ENCODE measurements around the gene CLMP.

The CLMP gene

DNA sequence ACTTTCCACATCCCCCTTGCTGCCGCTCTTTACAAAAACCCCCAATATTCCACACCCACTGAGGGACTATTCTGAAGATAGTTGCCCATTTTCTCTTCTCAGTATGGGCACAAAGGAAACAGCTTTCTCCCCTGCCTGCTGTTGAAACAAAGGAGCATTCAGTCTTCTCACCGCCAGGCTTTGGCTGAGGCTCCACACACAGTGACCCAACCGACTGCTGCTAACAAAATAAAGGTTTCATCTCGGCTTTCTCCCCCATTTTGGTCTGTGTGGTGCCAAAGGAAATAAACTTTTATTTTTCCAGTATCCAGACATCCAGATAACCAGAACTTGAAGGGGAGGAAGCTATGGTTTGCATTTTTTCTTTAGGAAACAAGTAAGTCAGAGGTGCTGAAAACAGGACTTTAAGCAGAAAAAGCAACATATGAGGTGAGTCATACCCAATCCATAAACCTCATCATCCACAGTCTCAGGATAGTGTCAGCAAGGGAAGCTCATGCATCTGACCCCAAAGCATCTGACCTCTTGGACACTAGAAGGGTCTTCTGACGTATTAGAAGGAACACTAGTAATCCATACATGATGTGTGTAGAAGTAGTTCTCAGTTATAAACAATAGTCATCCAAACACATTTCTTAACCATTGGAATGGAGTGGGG lies 6.4 kb downstream of the CLMP start:
- peak; percentile 94 for FAIRE-seq

GRCh38 chr11:123187665-123188507 lies 7.2 kb downstream of the CLMP start:
- FAIRE-seq, result no peak

DNA sequence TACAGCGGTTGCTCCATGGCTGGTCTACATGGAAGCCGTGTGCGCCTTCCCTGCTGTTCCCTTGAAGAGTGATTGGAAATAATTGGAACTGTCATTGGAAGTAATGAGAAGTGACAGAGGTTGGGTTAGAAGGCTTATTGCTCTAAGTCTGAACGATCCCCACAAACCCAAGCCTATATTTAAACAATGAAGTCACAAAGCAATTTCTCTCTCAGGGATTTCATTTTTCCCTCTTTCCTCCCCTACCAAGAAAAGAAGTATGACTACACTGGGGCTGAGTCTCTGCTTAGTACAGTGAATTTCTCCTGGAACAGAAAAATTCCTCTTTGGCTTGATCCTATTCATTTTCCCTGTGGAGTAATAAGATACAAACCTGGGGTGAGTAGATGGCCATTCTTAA lies 7.8 kb downstream of the CLMP start:
- FAIRE-seq, result no peak

DNA sequence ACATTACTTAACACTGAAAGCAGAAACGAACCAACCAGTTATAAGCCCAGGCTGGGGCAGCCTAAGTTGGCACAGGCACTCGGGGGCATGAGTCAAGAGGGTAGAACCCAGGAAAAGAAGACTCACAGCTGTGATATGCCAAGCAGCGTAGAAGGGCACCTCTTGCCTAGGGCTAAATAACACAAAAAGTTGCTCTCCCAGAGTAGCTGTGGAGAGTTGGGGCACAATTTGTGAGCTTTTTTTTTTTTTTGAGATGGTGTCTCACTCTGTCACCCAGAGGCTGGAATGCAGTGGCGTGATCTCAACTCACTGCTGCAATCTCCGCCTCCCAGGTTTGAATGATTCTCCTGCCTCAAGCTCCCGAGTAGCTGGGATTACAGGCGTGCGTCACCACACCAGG lies 8.8 kb downstream of the CLMP start:
- no peak for FAIRE-seq

- no peak for FAIRE-seq
These were observed 9.7 kb downstream of the CLMP start for GRCh38 chr11:123185326-123185725.

DNA sequence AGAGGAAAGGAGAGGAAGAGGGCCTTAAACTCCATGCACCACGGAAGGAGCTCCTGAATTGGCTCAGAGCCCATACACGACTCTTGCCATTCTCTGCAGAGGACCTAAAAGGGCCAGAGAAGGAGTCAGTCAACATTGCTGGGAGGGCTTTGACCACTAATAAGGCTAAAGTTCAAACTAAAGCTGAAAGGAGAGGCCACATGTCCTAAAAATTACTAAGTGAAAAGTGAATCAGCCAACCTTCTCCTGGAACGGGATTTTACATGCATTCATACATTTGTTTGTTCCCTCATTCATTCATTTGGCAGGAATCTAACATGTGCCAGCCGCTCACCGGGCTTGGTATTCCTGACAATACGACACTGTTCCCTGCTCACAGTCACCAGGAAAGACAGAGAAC lies 10.5 kb downstream of the CLMP start:
- no peak for FAIRE-seq

- FAIRE-seq, result no peak
These were observed 11.5 kb downstream of the CLMP start for GRCh38 chr11:123183391-123184099.

GRCh38 chr11:123181767-123182500 lies 13.1 kb downstream of the CLMP start:
- no peak for FAIRE-seq

GRCh38 chr11:123181075-123181474 lies 14.0 kb downstream of the CLMP start:
- FAIRE-seq, result no peak

DNA sequence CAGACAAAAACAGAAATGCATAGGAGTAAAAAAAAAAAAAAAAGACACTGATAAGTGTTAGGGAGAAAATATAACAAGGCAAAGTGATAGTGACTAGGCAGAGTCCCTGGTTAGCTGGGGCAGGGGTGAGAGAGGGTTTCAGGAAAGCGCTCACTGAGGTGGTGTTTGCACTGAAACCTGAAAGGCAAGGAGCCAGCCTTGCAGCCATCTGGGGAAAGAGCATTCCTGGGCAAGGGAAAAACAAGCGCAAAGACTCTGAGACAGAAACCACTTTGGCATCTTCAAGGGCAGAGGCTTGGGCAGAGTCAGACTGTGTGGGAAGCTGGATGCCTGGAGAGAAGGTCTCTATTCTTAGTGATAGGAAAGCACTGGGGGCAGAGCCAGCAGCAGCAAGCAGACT lies 14.5 kb downstream of the CLMP start:
- FAIRE-seq, result no peak

DNA sequence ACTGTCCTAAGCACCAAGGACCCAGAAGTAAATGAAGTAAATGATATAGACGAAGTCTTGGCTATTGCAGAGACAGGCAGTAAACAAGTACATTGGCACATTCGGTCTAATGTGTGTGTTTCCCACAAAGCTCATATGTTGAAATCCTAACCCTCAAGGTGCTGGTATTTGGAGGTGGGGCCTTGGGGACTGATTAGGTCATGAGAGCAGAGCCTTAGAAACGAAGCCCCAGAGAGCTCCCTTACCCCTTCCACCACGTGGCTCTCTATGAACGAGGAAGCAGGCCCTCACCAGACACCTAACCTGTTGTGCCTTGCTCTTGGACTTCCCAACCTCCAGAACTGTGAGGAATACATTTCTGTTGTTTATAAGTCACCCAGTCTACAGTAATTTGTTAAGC lies 14.9 kb downstream of the CLMP start:
- no peak for FAIRE-seq

GRCh38 chr11:123179586-123179985 lies 15.5 kb downstream of the CLMP start:
- no peak for FAIRE-seq

DNA sequence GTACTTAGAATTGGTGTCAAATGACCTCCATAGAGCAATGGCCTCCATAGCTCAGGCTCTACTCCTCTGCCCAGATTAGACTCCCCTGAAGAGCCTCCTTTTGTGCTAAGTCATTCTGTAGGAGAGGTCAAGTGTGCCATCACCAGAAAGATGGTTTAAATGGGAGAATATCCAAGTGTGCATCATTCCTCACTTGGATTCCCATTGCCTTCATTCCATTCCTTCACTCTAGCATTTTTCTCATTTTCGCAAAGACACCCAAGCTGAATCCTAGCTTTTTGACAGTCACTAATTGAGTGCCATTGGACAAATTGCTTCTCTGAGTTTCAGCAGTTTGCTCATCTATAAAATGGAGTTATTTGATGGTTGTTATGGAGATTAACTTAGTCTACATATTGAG lies 16.9 kb downstream of the CLMP start:
- FAIRE-seq, result no peak

- FAIRE-seq, result no peak
These were observed 18.3 kb downstream of the CLMP start for GRCh38 chr11:123176785-123177184.

DNA sequence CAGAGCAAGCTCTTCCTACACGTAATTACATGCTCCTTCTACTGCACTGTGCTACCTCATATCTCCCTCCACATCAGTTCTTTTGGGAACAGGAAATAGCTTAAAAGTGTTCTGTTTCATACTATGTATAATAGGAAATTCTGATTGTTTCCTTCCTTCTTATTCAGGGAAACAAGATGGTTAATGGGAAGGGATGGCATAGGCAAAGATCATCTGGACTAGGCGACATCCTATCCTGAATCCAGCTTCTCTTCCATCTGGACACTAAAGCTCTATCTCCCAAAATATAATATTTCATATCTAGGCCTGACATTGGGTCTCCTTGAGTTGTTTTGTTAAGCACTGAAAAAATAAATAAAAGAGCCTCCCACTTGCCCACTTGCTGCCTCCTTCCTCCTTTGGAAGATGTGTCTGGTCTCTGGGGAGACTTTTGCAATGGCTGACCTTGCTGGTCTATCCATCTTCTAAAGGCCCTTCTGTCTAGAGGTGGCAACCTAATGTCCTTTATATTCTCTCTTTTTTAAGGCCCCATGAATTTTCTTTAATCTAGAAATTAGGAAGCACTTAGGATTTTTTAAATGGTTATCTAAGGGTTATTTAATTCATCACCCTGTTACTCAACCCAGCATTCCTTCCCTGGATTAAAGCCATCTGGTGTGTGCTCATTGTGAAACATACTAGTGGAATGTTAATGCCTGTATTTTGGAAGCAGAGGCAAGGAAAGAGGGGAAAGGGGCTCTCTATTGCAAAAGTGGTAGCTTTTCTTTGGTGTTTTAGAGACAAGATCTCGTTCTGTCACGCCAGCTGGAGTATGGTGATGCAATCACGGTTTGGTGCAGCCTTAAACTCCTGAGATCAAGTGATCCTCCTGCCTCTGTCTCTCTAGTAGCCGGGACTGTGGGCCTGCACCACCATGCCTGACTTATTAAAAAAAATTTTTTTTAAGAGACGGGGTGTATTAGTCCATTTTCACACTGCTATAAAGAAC lies 20.6 kb downstream of the CLMP start:
- FAIRE-seq, result no peak

DNA sequence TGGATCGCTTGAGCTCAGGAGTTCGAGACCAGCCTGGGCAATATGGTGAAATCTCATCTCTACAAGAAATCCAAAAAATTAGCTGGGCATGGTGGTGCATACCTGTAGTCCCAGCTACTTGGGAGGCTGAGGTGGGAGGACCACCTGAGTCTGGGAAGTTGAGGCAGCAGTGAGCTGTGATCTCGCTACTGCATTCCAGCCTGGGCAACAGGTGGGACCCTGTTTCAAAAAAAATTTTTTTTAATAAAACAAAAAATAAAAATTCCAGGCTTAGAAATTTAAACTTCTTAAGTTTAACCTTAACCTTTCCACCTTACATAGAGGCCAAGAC lies 21.2 kb downstream of the CLMP start:
- no peak for FAIRE-seq

- no peak for FAIRE-seq
These were observed 21.8 kb downstream of the CLMP start for GRCh38 chr11:123173040-123173855.

DNA sequence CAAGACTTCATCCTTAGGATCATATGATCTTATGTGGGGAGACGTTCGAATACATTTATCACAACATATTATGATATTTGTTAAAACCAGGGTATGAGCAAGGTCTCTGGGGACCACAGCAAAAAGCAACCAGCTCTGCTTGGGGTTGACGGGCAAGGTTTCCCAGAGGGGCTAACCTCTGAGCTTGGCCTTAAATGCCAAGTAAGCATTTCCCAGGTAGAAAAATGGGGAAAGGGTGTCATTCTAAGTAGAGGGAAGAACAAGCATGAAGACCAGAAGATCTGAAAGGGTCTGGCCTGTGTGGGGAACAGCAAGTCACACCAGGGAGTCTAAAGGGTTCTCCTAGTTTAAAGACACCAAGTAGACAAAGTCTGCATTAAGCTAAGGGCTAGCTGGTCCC lies 24.1 kb downstream of the CLMP start:
- FAIRE-seq, result no peak

DNA sequence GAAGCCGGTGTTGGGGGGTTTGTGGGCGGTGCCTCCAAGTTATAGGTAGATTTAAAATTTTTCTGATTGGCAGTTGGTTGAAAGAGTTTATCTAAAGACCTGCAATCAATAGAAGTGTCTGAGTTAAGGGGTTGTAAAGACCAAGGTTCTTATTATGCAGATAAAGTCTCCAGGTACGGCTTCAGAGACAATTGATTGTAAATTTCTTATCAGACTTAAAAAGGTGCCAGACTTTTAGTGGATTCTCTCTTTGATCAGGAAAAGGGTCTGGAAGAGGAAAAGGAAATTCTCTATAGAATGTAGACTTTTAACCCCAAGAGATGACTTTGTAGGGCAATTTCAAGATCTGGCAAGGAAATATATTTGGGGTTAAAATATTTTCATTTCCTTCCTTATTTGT lies 25.2 kb downstream of the CLMP start:
- FAIRE-seq, result no peak

GRCh38 chr11:123168955-123169484 lies 26.0 kb downstream of the CLMP start:
- no peak for FAIRE-seq

GRCh38 chr11:123168241-123168640 lies 26.8 kb downstream of the CLMP start:
- no peak for FAIRE-seq
